Activated naive CD8-positive, alpha-beta T cell treated with anti-CD3 and anti-CD28 coated beads, Interleukin-2, amount 50 U/mL, for 24 hours (primary cell): ENCODE data around the gene TRIM13.
"Not testable (repeated sequence)": the region's sequence is repeated elsewhere in the genome, so short reads cannot be mapped to it uniquely, and the experiment has no call there.

Experiments
- ATAC-seq: fragments of 150-1000 bp; cut with Tn5 transposase; one replicate; pipeline ENCODE4 v1.10.0; 2021
- DNase-seq: peaks from one replicate; pipeline ENCODE4 v3.0.0; 2021
- H3K27ac Mint-ChIP-seq: one replicate; pipeline ENCODE4 v1.8.0; 2021; ENCODE audit warnings: mild to moderate bottlenecking, mixed read lengths
- H3K27me3 Mint-ChIP-seq: one replicate; pipeline ENCODE4 v1.8.0; 2021; ENCODE audit warnings: mixed read lengths
- H3K36me3 Mint-ChIP-seq: one replicate; pipeline ENCODE4 v1.8.0; 2021; ENCODE audit warnings: low read depth, mixed read lengths
- H3K4me1 Mint-ChIP-seq: one replicate; pipeline ENCODE4 v1.8.0; 2021; ENCODE audit warnings: mixed read lengths
- H3K4me3 Mint-ChIP-seq: one replicate; pipeline ENCODE4 v1.8.0; 2021; ENCODE audit warnings: mild to moderate bottlenecking, moderate library complexity, mixed read lengths
- H3K9me3 Mint-ChIP-seq: one replicate; pipeline ENCODE4 v1.8.0; 2021; ENCODE audit warnings: mixed read lengths

The TRIM13 gene

DNA sequence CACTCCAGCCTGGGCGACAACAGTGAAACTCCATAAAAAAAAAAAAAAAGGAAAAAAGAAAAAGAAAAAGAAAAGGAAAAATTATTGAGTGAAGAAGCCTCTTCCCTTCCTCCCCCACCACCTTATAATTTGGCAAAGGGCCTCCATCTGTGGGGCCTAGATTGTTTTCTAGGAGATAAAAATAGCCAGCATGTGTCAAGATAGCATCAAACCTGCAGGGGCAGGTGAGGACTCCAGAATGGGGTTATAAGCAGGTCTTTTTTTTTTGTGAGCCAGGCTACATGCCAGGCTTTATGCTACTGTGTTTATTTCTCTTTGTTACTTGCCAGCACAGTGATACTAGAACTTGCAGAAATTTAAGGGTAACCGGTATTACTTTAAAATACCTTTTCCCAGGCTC, 11.7 kb upstream of the TRIM13 start:
- ATAC-seq (no peak), DNase-seq (no peak)
- Mint-ChIP-seq H3K27me3 (no peaks in the 10 kb centered on the region), H3K9me3 (no peaks in the 10 kb centered on the region), H3K36me3 (peaks cover 3% of the 10 kb centered on the region), H3K4me3 (no peak overlapping the region), H3K4me1 (no peaks in the 10 kb centered on the region), H3K27ac (no peak overlapping the region)

- H3K27ac Mint-ChIP-seq = no peak overlapping the region
- H3K4me1 Mint-ChIP-seq = no peaks in the 10 kb centered on the region
- H3K27me3 Mint-ChIP-seq = no peaks in the 10 kb centered on the region
- no peak overlapping the region for H3K4me3 Mint-ChIP-seq
- DNase-seq = no peak
- peaks cover 3% of the 10 kb centered on the region for H3K36me3 Mint-ChIP-seq
- ATAC-seq = no peak
- no peaks in the 10 kb centered on the region for H3K9me3 Mint-ChIP-seq
These were observed 10.4 kb upstream of the TRIM13 start for GRCh38 chr13:49986471-49986870.

GRCh38 chr13:49990612-49991011, 6.2 kb upstream of the TRIM13 start:
- H3K36me3 Mint-ChIP-seq, H3K9me3 Mint-ChIP-seq, H3K27me3 Mint-ChIP-seq, H3K4me3 Mint-ChIP-seq, H3K27ac Mint-ChIP-seq, H3K4me1 Mint-ChIP-seq, DNase-seq, ATAC-seq: not testable (repeated sequence)

DNA sequence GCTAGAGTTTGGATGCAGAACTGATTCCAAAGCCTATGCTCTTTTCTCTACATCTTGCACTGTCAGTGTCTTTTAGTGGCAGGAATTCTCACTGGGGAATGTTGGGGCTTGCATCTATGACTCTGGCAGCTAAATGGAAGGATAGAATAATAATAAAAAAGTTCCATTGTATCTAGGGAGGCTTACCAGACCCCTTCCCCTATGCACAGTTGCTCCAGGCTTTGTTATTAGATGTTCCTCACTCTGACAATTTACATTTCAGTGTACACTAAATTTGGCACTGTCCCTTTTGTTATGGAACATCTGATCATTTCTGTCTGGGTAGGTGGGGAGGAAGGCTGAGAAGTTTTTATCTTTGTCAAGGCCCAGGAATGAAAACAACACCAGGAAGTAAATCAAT, 3.7 kb upstream of the TRIM13 start:
- H3K27ac Mint-ChIP-seq = no peak overlapping the region
- H3K36me3 Mint-ChIP-seq = peaks cover 8% of the 10 kb centered on the region
- DNase-seq = no peak
- peaks cover 14% of the 10 kb centered on the region for H3K4me1 Mint-ChIP-seq
- no peak overlapping the region for H3K4me3 Mint-ChIP-seq
- H3K27me3 Mint-ChIP-seq = no peaks in the 10 kb centered on the region
- no peak for ATAC-seq
- H3K9me3 Mint-ChIP-seq = no peaks in the 10 kb centered on the region

GRCh38 chr13:49993666-49994065, 3.2 kb upstream of the TRIM13 start:
- no peak overlapping the region for H3K4me3 Mint-ChIP-seq

DNA sequence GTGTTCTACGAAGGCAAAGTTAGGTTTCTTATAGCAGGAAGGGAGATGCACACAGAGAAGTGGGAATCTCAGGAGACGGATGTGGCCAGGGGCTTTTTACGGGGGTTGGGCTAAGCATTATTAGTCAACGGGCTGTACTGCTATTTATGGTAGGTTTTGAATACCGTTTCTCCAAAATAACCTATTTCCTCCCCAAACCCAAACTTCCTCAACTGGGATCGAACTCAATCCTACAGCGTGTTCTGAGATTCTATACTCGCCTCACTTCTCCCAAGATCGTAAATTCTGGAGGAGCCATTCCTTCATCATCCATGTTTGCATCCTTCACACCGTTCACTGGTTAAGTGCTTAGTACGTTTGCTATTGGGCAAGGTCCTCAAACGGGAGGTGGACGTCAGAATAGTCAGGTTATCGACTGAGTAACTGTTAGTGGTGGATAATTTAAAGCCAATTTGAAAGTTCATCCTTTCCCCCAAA, 1.2 kb upstream of the TRIM13 start:
- Mint-ChIP-seq H3K27me3 (no peaks in the 10 kb centered on the region), H3K4me3 (peak overlapping the region; percentile 67), H3K27ac (peak overlapping the region; percentile 23), H3K36me3 (peaks cover 25% of the 10 kb centered on the region), H3K4me1 (peaks cover 34% of the 10 kb centered on the region), H3K9me3 (no peaks in the 10 kb centered on the region)
- ATAC-seq = no peak
- no peak for DNase-seq

More at GRCh38 chr13:49993666-49994065, 3.2 kb upstream of the TRIM13 start:
- peaks cover 14% of the 10 kb centered on the region for H3K36me3 Mint-ChIP-seq
- DNase-seq = no peak
- ATAC-seq = no peak
- H3K9me3 Mint-ChIP-seq = no peaks in the 10 kb centered on the region
- H3K4me1 Mint-ChIP-seq = peaks cover 19% of the 10 kb centered on the region
- no peak overlapping the region for H3K27ac Mint-ChIP-seq
- H3K27me3 Mint-ChIP-seq = no peaks in the 10 kb centered on the region

DNA sequence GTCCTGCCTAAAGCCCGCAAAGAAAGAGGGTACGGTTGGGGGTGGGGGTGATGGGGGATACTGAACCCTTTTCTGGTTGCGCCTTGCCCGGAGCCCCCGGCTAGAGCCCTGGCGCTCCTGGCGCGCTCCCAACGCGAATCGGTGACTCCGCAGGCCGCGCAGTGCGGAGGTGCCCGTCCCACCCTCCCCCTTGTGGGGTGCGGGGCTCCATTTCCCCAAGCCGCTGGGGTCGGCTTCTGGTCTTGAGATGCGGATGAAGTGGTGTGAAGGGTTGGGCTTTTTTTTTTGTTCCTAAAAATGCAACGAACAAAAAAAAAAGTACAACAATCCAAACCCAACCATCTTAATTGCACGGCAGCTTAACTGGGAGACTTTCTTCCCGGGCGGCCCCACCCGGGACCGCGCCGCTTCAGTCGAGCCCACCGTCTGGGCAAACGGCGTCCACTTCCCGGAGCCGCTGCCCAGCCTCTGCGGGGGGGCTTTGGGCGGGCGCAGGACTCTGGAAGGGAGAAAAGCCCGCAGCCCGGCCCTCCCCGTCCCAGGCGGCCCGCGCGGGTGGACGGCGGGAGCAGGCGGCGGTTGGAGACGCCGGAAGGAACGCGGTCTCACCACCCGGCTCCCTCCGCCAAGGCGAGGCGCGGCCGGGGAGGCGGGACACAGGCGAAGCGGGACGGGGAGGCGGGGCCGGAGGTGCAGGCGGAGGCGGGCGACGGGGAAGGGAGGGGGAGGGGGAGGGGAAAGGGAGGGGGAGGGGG, 504 bp upstream of the TRIM13 start:
- Mint-ChIP-seq H3K27me3 (no peaks in the 10 kb centered on the region), H3K27ac (peak overlapping the region; percentile 23), H3K4me3 (peak overlapping the region; percentile 67), H3K36me3 (peaks cover 25% of the 10 kb centered on the region), H3K9me3 (no peaks in the 10 kb centered on the region), H3K4me1 (peaks cover 40% of the 10 kb centered on the region)
- DNase-seq = peak; percentile 89
- ATAC-seq = peak; percentile 65

DNA sequence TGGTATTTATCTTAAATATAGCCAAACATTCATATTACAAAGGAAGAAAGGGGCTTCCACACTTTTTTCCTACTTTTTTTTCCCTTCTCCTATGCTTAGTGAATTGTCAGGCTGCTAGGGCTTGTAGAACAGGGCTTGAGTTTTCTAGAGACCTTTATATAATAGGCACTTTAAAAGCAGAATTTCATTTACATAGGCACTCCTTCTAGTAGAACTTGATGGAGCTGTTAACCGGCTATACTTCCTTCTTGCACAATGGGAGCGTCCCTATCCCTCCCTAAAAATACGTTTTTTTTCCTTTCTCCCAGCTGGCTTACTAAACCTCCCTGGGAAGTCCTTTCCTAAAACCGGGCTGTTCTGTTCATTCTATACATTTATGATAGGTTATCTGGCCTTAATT, 1.1 kb downstream of the TRIM13 start:
- no peaks in the 10 kb centered on the region for H3K9me3 Mint-ChIP-seq
- peaks cover 49% of the 10 kb centered on the region for H3K4me1 Mint-ChIP-seq
- H3K27me3 Mint-ChIP-seq = no peaks in the 10 kb centered on the region
- H3K36me3 Mint-ChIP-seq = peaks cover 34% of the 10 kb centered on the region
- ATAC-seq = no peak
- peak overlapping the region; percentile 78 for H3K27ac Mint-ChIP-seq
- DNase-seq = no peak
- peak overlapping the region; percentile 87 for H3K4me3 Mint-ChIP-seq

- Mint-ChIP-seq H3K27ac (no peak overlapping the region), H3K36me3 (peaks cover 43% of the 10 kb centered on the region), H3K9me3 (no peaks in the 10 kb centered on the region), H3K4me3 (peak overlapping the region; percentile 87), H3K4me1 (peaks cover 54% of the 10 kb centered on the region), H3K27me3 (no peaks in the 10 kb centered on the region)
- no peak for DNase-seq
- ATAC-seq = no peak
These were observed 2.1 kb downstream of the TRIM13 start for GRCh38 chr13:49998714-49999624.

- no peak overlapping the region for H3K27ac Mint-ChIP-seq
- H3K4me3 Mint-ChIP-seq = no peak overlapping the region
- peaks cover 56% of the 10 kb centered on the region for H3K36me3 Mint-ChIP-seq
- peaks cover 57% of the 10 kb centered on the region for H3K4me1 Mint-ChIP-seq
- DNase-seq = no peak
- no peaks in the 10 kb centered on the region for H3K27me3 Mint-ChIP-seq
- ATAC-seq = no peak
- no peaks in the 10 kb centered on the region for H3K9me3 Mint-ChIP-seq
These were observed 4.4 kb downstream of the TRIM13 start for GRCh38 chr13:50001287-50001686.

DNA sequence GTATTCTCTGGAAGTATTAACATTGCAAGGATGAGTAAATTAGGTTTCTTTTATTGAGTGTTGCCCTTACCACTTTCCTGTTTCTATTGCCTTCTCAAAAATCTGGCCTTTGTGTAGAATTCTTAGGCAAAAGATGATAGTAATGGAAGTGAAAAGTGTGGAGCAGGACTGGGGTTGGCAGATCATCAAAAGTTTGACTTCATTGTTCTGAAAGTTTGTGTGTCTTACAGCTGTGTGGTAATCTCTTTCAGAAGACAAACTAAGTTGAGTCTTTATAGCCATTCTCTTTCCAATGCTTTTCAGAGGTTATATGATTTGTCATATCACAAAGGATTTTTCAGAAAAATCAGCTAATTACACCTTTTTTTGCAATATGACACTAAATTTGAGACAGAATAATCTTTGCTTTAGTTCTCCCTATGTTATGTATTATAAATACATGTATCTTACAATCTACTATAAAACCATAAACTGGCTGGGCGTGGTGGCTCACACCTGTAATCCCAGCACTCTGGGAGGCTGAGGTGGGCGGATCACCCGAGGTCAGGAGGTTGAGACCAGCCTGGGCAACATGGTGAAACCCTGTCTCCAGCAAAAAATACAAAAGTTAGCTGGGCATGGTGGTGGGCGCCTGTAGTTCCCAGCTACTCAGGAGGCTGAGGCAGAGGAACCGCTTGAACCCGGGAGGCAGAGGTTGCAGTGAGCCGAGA, 9.7 kb downstream of the TRIM13 start:
- H3K9me3 Mint-ChIP-seq = no peaks in the 10 kb centered on the region
- no peak overlapping the region for H3K4me3 Mint-ChIP-seq
- no peak overlapping the region for H3K27ac Mint-ChIP-seq
- peaks cover 62% of the 10 kb centered on the region for H3K36me3 Mint-ChIP-seq
- no peak for DNase-seq
- ATAC-seq = no peak
- peaks cover 25% of the 10 kb centered on the region for H3K4me1 Mint-ChIP-seq
- H3K27me3 Mint-ChIP-seq = no peaks in the 10 kb centered on the region

- H3K4me3 Mint-ChIP-seq = no peak overlapping the region
- peaks cover 66% of the 10 kb centered on the region for H3K36me3 Mint-ChIP-seq
- no peak for DNase-seq
- ATAC-seq = no peak
- H3K9me3 Mint-ChIP-seq = no peaks in the 10 kb centered on the region
- H3K4me1 Mint-ChIP-seq = peaks cover 12% of the 10 kb centered on the region
- no peaks in the 10 kb centered on the region for H3K27me3 Mint-ChIP-seq
- H3K27ac Mint-ChIP-seq = peak overlapping the region; percentile 12
These were observed 14.6 kb downstream of the TRIM13 start for GRCh38 chr13:50011461-50011860.

DNA sequence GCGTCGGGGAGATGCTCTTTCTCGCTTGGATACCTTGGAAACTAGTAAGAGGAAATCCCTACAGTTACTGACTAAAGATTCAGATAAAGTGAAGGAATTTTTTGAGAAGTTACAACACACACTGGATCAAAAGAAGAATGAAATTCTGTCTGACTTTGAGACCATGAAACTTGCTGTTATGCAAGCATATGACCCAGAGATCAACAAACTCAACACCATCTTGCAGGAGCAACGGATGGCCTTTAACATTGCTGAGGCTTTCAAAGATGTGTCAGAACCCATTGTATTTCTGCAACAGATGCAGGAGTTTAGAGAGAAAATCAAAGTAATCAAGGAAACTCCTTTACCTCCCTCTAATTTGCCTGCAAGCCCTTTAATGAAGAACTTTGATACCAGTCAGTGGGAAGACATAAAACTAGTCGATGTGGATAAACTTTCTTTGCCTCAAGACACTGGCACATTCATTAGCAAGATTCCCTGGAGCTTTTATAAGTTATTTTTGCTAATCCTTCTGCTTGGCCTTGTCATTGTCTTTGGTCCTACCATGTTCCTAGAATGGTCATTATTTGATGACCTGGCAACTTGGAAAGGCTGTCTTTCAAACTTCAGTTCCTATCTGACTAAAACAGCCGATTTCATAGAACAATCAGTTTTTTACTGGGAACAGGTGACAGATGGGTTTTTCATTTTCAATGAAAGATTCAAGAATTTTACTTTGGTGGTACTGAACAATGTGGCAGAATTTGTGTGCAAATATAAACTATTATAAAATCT, 15.7 kb downstream of the TRIM13 start:
- Mint-ChIP-seq H3K4me1 (peaks cover 14% of the 10 kb centered on the region), H3K36me3 (peaks cover 63% of the 10 kb centered on the region), H3K27me3 (no peaks in the 10 kb centered on the region), H3K4me3 (no peak overlapping the region), H3K9me3 (no peaks in the 10 kb centered on the region), H3K27ac (no peak overlapping the region)
- DNase-seq (no peak), ATAC-seq (no peak)

- DNase-seq = no peak
- H3K27ac Mint-ChIP-seq = no peak overlapping the region
- no peaks in the 10 kb centered on the region for H3K27me3 Mint-ChIP-seq
- ATAC-seq = no peak
- no peaks in the 10 kb centered on the region for H3K9me3 Mint-ChIP-seq
- H3K4me1 Mint-ChIP-seq = peaks cover 19% of the 10 kb centered on the region
- no peak overlapping the region for H3K4me3 Mint-ChIP-seq
- peaks cover 66% of the 10 kb centered on the region for H3K36me3 Mint-ChIP-seq
These were observed 17.5 kb downstream of the TRIM13 start for GRCh38 chr13:50014386-50014785.
